RWPE2 (cell line): Measurements from ENCODE around the gene SMO.
"Not testable (repeated sequence)": the region's sequence is repeated elsewhere in the genome, so short reads cannot be mapped to it uniquely, and the experiment has no call there.

Experiments used
- ATAC-seq: fragments of 200-7000 bp; cut with Tn5 transposase; 3 replicates; pipeline ENCODE4 v1.9.1; 2021; ENCODE audit warnings: low read depth
- DNase-seq: peaks from one replicate; pipeline ENCODE4 v3.0.0-alpha.2; 2020; ENCODE audit warnings: low spot score
- H3K27ac ChIP-seq: fragments of 450-650 bp; 2 replicates; pipeline ENCODE4 v1.5.1; 2017; ENCODE audit warnings: mild to moderate bottlenecking; ENCODE audit not compliant: poor library complexity, severe bottlenecking
- H3K27me3 ChIP-seq: fragments of 250-450 bp; sonication (Bioruptor Pico); 2 replicates; pipeline ENCODE4 v1.5.1; 2021; ENCODE audit warnings: mild to moderate bottlenecking, moderate library complexity; ENCODE audit not compliant: insufficient read depth, poor library complexity, severe bottlenecking
- H3K36me3 ChIP-seq: fragments of 250-450 bp; sonication (Bioruptor Pico); 2 replicates; pipeline ENCODE4 v1.5.1; 2020; ENCODE audit warnings: low read depth, mild to moderate bottlenecking, moderate library complexity
- H3K4me1 ChIP-seq: fragments of 250-450 bp; sonication (Bioruptor Pico); 2 replicates; pipeline ENCODE4 v1.5.1; 2021; ENCODE audit warnings: mild to moderate bottlenecking, moderate library complexity; ENCODE audit not compliant: insufficient read depth, poor library complexity, severe bottlenecking
- H3K4me3 ChIP-seq: fragments of 250-450 bp; sonication (Bioruptor Pico); 2 replicates; pipeline ENCODE4 v1.5.1; 2021; ENCODE audit warnings: mild to moderate bottlenecking, moderate library complexity; ENCODE audit not compliant: severe bottlenecking
- H3K9me3 ChIP-seq: fragments of 250-450 bp; sonication (Bioruptor Pico); 2 replicates; pipeline ENCODE4 v1.5.1; 2021; ENCODE audit warnings: mild to moderate bottlenecking, moderate library complexity; ENCODE audit not compliant: severe bottlenecking
- TF ChIP-seq, protein P1 (sequence below): fragments of 450-650 bp; IDR thresholded peaks from one replicate; pipeline ENCODE4 v1.5.1; 2017; ENCODE audit warnings: mild to moderate bottlenecking, moderate library complexity; ENCODE audit not compliant: poor library complexity, severe bottlenecking

Gene SMO

DNA sequence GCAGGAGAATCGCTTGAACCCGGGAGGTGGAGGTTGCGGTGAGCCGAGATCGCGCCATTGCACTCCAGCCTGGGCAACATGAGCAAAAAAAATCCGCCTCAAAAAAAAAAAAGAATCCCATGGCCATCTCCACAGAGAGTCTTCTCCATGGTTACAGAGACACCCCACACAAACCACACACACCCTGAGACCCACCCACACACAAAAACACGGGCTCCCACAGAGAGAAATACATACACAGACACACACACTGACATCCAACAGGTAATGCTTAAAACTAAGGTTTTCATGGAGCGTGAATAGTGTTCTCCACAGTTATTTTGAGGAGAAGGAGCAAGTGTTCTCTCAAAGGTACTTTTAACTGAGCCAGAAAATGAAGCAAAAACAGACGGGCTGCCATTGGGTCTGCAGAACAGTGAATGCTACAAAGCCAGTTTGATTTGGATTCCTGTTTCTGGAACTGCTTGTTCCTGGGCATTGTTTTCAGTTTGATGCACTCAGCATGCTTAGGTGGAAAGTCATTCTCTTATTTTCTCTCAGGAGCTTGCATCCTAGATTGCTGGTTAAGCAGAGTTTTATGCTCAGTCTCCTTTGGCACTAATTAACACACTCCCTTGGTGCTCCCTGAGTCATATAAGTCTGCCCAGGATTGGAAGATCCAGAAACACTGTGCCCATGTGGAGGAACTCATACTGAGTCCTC lies 51.8 kb downstream of the SMO start:
- DNase-seq (no peak), ATAC-seq (no peak)
- H3K27ac ChIP-seq = no peak overlapping the region
- H3K4me3 ChIP-seq = no peak overlapping the region
- no peaks in the 10 kb centered on the region for H3K9me3 ChIP-seq
- H3K4me1 ChIP-seq = no peaks in the 10 kb centered on the region
- TF ChIP-seq, protein P1, sequence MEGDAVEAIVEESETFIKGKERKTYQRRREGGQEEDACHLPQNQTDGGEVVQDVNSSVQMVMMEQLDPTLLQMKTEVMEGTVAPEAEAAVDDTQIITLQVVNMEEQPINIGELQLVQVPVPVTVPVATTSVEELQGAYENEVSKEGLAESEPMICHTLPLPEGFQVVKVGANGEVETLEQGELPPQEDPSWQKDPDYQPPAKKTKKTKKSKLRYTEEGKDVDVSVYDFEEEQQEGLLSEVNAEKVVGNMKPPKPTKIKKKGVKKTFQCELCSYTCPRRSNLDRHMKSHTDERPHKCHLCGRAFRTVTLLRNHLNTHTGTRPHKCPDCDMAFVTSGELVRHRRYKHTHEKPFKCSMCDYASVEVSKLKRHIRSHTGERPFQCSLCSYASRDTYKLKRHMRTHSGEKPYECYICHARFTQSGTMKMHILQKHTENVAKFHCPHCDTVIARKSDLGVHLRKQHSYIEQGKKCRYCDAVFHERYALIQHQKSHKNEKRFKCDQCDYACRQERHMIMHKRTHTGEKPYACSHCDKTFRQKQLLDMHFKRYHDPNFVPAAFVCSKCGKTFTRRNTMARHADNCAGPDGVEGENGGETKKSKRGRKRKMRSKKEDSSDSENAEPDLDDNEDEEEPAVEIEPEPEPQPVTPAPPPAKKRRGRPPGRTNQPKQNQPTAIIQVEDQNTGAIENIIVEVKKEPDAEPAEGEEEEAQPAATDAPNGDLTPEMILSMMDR = no peak
- H3K36me3 ChIP-seq = no peaks in the 10 kb centered on the region
- H3K27me3 ChIP-seq = no peaks in the 10 kb centered on the region

DNA sequence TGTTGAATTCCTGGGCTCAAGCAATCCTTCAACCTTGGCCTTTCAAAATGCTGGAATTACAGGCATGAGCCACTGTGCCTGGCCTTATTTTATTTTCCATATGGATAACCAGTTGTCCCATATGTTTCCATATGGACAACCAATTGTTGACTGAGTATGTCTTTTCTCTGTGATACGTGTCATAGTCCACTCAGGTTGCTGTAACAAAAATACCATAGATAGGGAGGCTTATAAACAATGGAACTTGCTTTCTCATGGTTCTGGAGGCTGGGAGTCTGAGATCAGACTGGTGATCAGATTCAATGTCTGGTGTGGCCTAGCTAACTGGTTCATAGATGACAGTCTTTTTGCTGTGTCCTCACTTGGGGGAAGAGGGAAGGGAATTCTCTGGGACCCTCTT lies 55.8 kb downstream of the SMO start:
- no peaks in the 10 kb centered on the region for H3K36me3 ChIP-seq
- no peak overlapping the region for H3K4me3 ChIP-seq
- no peaks in the 10 kb centered on the region for H3K27me3 ChIP-seq
- TF ChIP-seq, protein P1 = no peak
- H3K4me1 ChIP-seq = no peaks in the 10 kb centered on the region
- H3K9me3 ChIP-seq = no peaks in the 10 kb centered on the region
- no peak for ATAC-seq
- no peak overlapping the region for H3K27ac ChIP-seq
- DNase-seq = no peak

DNA sequence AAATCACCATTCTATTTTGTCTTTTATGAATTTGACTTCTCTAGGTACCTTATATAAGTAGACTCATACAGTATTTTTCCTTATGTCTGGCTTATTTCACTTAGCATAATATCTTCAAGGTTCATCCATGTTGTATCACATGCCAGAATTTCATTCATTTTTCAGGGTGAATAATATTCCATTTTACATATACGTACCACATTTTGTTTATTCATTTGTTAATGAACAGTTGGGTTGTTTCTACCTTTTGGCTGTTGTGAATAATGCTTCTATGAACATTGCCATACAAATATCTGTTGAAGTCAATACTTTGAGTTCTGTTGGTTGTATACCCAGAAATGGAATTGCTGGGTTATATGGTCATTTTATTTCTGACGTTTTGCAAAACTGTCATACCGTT lies 57.1 kb downstream of the SMO start:
- TF ChIP-seq, protein P1 = no peak
- H3K27me3 ChIP-seq = no peaks in the 10 kb centered on the region
- DNase-seq (no peak), ATAC-seq (no peak)
- no peaks in the 10 kb centered on the region for H3K36me3 ChIP-seq
- H3K4me3 ChIP-seq = no peak overlapping the region
- no peak overlapping the region for H3K27ac ChIP-seq
- no peaks in the 10 kb centered on the region for H3K4me1 ChIP-seq
- H3K9me3 ChIP-seq = no peaks in the 10 kb centered on the region

DNA sequence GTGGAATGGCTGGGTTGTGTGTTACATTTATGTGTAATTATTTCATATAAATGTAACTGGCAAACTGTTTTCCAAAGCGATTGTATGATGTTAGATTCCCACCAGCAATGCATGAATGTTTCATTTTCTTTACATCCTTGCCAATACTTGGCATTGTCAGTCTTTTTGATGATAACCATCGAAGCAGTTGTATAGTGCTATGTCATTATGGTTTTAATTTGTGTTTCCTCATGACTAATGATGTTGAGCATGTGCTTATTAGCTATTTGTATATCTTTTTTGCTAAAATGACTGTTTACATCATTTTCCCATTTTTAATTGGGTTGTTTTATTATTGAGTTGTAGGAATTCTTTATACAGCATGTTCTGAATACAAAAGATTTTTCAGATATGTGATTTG lies 58.7 kb downstream of the SMO start:
- no peaks in the 10 kb centered on the region for H3K4me1 ChIP-seq
- ATAC-seq (no peak), DNase-seq (no peak)
- TF ChIP-seq, protein P1 = no peak
- H3K36me3 ChIP-seq = no peaks in the 10 kb centered on the region
- no peak overlapping the region for H3K4me3 ChIP-seq
- H3K9me3 ChIP-seq = no peaks in the 10 kb centered on the region
- H3K27ac ChIP-seq = no peak overlapping the region
- no peaks in the 10 kb centered on the region for H3K27me3 ChIP-seq

DNA sequence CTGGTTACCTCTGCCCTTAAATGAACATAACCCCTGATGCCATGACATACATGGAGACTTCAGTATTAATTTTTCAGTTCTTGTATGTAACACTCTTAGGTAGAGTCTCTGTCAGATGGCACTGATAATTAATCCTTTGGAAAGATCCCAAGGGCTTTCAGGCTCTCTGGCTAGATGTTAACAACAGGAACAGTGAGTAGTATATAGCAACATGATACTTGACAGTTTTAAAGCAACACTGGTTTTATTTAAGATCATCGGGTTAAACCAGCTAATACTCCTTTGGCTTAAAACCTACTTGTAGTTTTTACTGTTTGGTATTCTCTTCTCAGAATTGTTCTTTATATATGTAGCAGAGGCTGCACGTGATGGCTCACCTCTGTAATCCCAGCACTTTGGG lies 63.7 kb downstream of the SMO start:
- H3K4me3 ChIP-seq = no peak overlapping the region
- no peaks in the 10 kb centered on the region for H3K4me1 ChIP-seq
- DNase-seq (no peak), ATAC-seq (no peak)
- TF ChIP-seq, protein P1 = no peak
- H3K27me3 ChIP-seq = no peaks in the 10 kb centered on the region
- H3K36me3 ChIP-seq = no peaks in the 10 kb centered on the region
- no peak overlapping the region for H3K27ac ChIP-seq
- H3K9me3 ChIP-seq = no peaks in the 10 kb centered on the region

DNA sequence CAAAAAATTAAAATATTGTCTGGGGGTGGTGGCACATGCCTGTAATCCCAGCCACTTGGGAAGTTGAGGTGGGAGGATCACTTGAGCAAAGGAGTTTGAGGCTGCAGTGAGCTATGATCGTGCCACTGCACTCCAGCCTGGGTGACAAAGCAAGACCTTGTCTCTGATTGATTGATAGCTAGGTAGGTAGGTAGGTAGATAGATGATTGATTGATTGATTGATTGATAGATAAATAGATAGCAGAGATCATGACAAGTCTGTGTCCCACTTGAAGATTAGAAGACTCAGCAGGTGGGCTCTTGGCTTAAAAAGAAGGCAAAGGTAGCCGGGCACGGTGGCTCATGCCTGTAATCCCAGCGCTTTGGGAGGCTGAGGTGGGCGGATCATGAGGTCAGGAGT lies 64.2 kb downstream of the SMO start:
- H3K36me3 ChIP-seq, ATAC-seq: not testable (repeated sequence)

More for the DNA sequence above, 64.2 kb downstream of the SMO start:
- not testable (repeated sequence) for H3K4me3 ChIP-seq, H3K27me3 ChIP-seq, H3K4me1 ChIP-seq, H3K27ac ChIP-seq, H3K9me3 ChIP-seq, DNase-seq
